GM21619 (cell line): ENCODE results near the gene TUBA4A.
"Not testable (repeated sequence)": the region's sequence is repeated elsewhere in the genome, so short reads cannot be mapped to it uniquely, and the experiment has no call there.

Experiments used
- ATAC-seq: cut with Tn5 transposase; IDR thresholded peaks from one replicate; pipeline ENCODE4 v1.9.1; 2021; ENCODE audit not compliant: unreplicated experiment

The TUBA4A gene

DNA sequence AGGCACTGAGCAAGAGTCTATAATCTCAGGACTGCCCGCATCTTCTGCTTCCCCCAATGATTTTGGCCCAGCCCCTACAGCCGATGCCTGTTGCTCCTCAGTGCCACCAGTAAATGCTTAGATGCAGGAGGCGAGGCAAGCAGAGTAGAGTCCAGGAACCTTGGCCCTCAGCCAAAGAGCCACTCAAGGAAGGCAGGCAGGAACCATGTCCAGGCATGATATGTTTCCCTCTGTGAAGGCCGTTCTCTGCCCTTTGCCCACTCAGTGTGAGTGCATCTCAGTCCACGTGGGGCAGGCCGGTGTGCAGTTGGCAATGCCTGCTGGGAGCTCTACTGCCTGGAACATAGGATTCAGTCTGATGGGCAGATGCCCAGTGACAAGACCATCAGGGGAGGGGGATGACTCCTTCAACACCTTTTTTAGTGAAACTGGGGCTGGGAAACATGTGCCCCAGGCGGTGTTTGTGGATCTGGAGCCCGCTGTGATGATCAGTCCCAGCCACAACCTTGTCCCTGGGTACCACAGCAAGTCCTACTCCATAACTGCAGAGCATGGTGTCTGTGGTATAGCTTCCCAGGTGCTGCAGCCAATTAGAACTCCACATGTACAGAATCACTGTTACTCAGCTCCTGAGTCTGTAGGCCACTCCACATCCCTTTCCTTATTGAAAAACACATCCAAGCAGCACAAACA is 15.8 kb upstream of the TUBA4A start:
- ATAC-seq: no peak

DNA sequence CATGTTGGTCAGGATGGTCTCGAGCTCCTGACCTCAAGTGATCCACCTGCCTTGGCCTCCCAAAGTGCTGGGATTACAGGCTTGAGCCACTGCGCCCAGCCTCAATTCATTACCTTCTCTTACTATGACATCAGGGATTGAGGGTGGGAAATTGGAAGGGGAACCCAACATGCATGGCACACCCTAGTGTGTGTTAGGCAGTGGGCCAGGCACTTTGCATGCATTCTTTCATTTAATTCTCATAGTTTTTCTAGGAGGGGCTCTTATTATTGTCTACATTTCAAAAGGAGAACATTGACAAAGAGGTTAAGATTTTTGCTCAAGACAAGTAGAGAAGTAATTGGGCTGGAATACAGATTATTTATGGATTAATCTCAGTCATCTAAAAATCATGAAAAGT is 14.6 kb upstream of the TUBA4A start:
- ATAC-seq: no peak

DNA sequence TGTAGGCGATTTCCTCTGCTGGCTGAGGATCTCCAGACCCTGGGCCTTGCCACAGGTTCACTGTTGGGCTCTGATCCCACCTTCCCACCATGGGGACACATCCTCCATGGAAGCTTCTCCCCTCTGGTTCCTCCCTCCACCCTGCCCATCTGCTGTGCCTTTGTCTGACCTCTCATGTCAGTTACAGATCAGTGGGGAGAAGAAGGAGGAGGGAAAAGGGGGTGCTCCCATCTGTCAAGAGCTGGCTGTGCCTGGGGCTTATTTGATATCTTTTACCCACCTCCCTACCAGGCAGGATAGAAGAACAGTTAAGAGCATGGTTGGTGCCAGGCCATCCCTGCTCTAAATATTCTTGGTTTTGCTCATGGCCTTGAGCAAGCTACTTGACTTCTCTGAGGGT is 13.2 kb upstream of the TUBA4A start:
- no peak for ATAC-seq

DNA sequence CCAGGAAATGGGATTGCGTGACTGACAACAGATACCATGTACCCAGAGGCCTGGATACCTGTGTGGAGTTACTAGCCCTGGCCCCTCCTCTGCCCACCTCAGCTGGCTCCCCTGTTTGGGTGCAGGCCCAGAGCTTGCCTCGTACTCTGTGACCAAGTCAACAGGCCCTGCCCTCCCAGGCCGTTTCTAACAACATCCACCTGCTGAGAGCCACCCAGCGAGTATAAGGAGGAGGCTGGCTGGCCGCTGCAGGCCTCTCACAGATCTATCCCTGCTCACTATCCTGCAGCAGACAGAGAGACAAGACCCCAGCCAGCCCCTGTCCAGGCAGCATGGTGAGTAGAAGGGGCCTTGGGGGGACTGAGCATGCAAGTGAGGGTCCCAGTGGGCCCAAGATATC is 12.5 kb upstream of the TUBA4A start:
- no peak for ATAC-seq

DNA sequence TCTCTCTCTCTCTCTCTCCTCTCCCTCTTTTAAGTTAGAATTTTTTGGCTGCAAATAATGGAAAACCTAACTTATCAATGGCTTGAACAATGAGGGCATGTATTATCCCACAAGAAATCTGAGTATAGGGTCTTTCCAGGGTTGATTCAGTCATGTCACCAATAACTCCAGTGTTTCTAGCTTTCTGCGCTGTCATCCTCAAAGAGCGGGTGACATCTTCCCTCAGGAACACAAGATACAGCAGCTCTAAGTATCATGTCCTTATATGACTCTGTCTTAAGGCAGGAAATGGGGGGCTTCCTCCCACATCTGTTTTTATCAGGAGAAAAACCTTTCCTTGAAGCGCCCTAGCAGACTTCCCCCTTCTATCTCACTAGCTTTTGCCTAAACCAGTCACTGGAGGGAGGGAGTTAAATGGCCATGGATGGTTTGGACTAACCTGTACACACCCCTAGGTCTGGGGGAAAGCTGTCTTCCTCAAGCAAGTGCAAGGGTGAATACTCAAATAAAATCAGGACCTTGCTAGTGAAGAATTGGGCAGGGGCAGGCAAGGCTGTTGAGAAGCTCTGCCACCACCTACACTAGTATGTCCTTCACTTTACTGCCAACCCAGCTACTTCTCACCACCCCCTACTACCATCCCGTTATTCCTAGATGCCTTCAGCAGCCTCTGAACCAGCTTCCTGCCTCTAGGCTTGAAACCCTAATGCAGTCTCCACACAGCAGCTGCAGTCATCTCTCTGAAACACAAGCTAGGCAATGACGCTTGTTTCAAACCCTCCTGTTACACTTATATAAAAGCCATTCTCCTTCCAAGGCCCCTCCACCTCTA is 7.5 kb upstream of the TUBA4A start:
- ATAC-seq: no peak

DNA sequence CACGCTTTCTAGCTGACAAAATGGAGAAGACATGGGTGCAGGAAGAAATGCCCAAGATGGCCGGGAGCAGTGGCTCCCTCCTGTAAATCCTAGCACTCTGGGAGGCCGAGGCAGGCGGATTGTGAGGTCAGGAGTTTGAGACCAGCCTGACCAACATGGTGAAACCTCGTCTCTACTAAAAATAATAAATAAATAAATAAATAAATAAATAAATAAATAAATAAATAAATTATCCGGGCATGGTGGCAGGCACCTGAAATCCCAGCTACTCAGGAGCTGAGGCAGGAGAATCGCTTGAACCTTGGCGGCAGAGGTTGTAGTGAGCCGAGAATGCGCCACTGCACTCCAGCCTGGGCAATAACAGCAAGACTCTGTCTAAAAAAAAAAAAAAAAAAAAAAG is 5.2 kb upstream of the TUBA4A start:
- not testable (repeated sequence) for ATAC-seq

DNA sequence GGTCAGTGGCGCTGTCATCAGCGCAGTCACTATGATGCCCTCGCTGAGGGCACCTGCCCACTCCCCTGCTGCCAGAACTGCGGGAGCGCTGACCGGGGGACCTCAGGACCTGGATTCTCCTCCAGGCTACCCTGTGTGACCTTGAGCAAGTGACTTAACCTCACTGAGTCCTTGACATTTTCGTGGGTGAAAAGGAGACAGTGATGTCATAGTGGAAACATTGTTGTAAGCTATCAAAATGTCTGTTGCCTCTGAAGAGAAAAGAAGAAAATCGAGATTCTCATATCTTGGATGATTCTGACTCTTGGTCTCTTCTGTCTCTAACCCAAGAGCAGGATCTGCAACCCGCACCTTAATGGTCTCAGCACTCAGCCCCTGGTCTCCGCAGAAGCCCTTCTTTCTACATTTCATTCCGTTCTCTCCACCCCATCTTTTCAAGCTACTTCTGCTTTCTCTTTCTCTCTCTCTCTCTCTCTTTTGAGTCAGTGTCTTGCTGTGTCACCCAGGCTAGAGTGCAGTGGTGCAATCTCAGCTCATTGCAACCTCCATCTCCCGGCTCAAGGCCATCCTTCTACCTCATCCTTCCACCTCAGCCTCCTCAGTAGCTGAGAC is 978 bp upstream of the TUBA4A start:
- peak; percentile 23 for ATAC-seq

DNA sequence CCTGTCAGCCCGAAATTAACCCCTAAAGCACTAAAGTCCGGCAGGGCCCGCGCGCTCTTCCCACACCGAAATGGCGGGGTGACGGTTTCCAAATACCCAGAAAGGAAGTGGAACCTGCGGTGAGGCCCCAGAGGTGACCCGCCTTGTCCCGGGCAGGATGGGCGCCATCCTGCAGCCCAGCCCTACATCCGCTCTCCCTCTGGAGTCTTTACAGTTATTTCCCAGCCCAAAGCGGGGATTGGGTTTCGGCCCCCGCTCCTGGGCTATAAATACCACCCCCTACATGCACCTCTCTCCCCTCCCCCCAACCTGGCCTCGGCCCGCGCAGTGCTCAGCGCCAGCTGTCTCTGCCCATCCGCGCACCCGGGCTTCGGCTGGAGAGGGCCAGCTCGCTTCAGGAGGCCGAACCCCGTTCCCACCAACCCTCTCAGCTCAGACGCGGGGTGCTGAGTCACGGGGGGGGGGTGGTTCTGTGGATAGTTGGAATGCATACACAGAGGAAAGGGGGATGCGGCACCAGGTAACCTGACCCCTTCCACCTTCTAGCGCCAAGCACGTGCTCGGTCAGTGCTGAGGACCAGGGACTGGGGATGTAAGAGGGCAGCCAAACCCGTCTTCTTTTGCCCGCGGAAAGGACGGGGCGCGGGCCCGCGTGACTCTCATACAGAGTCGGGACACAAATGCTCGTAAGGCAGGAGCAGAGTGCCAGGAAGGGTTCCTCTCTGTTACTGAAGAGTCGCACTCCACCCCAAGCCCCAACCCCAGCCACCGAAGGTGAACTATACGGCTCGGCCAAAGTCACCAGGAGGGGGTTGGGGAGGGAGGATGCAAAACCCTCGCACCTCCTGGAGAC is 592 bp downstream of the TUBA4A start, which contains the start of gene TUBA4B:
TUBA4B (plus strand) TSS at position 344 of the 853 bp plus-strand sequence; CDS start at position 509, 165 bp downstream.
- ATAC-seq: no peak

DNA sequence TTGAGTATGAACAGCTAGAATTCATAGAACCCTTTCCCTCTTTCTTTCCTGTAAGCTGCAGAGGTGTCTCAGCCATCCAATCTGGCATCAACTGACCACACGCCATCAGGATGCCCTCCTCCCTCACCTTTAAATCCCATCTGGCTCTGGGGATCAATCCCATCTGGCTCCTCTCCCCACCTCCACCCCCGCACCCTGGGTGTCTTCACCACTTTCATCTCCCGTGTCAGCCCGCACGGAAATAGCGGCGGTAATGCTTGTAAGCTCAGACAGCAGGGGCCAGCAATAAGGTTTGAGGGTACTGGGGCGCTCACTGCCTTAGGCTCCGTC is 1.2 kb downstream of the TUBA4A start:
- no peak for ATAC-seq

DNA sequence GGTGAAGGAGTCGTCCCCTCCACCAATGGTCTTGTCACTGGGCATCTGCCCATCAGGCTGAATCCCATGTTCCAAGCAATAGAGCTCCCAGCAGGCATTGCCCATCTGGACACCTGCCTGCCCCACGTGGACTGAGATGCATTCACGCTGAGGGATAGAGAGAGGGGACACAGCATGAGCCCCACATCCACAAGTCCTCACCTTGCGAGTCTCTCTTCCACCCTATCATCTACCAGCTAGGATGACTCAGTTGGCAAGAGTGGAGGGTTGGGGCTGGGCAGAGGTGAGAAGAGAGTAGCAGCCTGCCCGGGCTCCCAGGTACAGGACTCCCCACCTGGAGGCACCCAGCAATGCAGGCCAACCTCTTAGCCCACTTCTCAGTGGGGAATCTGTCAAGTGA is 1.6 kb downstream of the TUBA4A start:
- no peak for ATAC-seq

DNA sequence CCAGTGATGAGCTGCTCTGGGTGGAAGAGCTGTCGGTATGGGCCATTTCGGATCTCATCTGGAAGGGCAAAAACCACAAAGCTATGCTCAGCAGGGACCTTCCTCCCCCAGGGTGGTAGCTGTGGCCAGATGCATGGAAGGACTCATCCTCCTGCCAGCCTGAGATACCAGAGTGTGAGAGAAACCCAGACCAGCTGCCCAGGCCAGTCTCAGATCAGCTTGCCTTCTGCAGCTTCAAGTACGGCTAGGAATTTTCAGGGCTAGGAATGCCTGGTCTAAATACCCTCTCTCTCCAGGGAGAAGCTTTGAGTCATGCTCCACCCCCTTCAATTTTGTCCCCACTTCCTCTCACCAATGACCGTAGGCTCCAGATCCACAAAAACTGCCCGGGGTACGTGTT is 2.1 kb downstream of the TUBA4A start:
- ATAC-seq: no peak

DNA sequence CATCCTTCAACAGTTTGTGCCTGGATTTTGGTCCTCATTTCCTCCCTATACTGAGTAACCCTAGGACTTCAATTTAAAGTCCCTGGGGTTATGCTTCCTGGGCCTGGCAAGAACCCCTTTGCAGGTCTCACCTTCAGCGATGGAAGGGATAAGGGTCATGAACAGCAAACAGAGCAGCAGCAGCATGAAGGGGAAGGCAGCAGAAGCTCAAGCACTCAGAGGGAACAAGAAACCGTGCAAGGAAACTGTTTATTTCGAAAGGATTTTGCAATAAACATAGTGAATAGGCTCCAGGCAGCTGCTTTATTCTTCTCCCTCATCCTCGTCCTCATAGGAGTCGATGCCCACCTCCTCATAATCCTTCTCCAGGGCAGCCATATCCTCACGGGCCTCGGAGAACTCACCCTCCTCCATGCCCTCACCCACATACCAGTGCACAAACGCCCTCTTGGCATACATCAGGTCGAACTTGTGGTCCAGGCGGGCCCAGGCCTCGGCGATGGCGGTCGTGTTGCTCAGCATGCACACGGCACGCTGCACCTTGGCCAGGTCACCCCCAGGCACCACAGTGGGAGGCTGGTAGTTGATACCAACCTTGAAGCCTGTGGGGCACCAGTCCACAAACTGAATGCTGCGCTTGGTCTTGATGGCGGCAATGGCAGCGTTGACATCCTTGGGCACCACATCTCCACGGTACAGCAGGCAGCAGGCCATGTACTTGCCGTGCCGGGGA is 3.5 kb downstream of the TUBA4A start:
- ATAC-seq: no peak

DNA sequence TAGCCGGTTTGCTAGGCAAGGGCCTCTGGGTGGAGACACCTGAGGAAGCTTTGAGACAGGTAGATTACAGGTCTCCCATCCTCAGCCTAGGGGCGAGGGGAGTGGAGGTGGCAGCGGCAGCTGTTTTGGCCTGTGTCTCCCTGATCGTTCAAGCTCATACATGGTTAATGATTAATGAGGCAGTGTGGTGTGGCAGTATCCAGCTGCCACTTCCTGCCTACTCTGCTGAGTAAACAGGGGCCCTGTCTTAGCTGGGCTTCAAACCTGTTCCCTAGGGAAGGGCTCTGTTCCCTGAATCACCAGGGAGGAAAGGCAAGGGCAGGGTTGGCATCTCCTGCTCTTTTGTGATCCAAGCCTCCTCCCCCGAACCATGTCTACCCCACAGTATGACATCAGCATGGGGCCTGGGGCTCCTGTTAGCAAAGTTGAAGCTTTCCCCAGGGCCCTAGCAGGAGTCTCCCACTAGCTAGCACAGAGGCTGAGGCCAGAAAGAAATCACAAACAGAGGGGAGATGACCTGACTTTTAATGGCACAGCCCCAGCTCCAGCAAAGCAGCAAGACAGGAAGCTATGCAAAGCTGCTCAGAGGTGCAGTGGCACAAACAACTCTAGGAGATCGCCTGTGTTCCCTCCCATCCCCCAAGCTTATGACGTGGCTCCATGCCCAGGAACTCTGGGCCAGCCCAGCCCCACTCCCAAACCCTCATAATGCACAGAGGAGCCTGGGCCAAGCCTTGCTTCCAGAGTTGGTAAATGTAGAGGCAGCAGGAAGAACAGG is 4.3 kb downstream of the TUBA4A start:
- peak; percentile 42 for ATAC-seq

DNA sequence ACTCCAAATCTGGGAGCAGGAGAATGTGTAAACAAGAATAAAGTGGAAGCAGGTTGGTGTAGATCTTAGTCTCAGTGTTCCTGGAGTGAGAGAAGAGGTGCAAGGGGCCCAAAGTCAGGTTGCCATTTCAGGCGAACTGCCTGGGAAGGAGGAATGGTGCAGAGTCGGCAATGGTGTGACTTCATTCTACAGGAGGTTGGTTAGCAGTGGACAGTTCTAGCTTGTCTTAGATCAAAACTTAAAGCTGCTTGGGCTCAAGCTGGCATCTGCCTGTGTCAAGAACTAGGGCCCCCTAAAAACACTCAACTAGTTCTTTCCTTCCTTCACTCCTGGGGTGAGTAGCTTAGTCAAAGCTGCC is 4.9 kb downstream of the TUBA4A start:
- no peak for ATAC-seq

DNA sequence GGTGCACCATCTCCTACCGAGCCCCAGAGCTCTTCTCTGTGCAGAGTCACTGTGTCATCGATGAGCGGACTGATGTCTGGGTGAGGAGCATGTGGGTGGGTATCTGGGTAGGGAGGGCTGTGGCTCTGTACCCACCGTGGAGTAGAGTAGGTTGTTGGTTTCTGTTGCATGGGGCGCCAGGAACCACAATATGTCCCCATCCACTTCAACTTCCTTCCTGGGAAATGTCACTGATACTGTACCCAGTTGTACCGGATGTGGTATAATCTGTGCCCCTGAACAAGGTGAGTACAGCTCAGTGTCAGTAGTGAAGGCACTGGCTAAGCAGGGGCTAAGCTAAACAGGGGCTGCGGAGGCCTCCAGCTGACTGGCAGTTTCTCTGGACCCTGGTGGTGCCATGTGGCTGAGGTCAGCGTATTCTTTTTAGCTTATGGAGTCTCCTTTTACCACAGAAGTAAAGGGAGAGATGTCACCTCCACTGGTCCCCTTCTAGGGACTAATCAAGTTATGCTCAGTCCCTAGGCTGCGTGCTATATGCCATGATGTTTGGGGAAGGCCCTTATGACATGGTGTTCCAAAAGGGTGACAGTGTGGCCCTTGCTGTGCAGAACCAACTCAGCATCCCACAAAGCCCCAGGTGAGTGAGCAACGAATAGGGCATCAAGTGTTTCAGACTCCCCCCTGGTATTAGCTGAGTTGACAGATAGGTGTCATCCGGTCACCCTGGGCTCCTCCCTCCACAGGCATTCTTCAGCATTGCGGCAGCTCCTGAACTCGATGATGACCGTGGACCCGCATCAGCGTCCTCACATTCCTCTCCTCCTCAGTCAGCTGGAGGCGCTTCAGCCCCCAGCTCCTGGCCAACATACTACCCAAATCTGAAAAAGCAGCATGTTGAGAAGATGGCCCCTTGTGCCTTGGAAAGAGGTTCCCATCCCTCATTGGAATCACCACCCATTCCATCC is 5.8 kb downstream of the TUBA4A start:
- no peak for ATAC-seq

DNA sequence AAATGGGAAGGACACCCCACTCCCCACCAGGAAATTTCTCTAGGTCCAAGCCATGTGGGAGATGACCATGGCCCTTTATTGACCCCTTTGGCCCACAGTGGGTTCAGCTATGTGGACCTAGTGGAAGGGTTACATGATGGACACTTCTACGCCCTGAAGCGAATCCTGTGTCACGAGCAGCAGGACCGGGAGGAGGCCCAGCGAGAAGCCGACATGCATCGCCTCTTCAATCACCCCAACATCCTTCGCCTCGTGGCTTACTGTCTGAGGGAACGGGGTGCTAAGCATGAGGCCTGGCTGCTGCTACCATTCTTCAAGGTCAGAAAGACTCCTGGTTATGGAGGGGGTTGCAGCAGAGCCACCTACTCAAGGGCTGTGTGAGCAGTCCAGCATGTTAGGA is 7.2 kb downstream of the TUBA4A start:
- ATAC-seq: no peak

DNA sequence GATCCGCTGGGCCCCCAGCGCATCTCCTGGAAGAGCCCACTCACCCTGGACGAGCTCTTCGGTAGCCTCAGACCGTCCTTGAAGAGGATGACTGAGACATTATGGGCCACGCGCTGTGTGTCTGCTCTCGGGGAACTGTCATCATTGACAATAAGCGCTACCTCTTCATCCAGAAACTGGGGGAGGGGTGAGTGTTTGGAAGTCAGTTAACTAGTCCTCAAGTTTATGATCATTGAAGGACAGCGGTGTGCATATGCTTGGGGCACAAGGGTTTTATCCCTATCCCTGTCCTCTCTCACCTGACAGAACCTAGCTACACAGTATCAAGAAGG is 7.9 kb downstream of the TUBA4A start:
- ATAC-seq: no peak

DNA sequence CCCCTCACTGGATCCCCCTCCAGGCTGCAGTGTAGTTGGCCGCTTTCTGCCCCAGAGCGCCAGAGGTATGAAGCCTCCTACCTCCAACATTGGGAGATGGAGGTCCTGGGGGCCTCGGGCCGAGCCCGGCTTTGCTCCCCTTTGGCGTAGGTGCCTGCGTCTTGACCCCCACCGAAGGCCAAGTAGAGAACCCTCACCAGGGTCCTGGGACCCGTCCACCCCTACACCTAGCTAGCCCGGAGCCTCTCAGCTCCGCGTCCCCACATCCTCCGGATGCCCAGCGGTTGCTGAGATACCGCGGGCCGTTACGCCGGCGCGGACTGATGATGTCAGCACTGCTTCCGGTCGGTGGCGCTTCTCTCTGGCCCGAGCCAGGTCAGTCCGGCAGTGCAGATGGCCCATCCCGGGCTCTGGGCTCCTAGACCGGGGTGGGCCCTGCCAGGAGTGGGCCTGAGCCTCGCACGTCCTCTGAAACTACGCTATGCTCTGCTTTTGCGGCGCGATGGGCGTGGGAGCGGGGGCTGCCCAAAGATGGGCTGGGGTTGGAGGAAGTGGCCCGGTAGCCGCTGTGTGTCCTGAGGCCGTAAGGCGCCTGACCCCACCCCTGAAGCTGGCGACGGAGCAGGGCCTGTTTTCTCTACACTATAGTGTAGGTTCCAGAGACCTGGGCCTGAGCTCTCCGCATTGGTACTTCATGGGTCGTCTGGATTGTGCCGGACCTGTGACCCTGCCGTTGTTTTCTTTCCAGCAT is 8.4 kb downstream of the TUBA4A start, which contains the start of the genes GLB1L and STK16:
GLB1L (minus strand) TSS at position 297 of the 751 bp plus-strand sequence. CDS start 1,871 bp downstream, outside the sequence.
STK16 (plus strand) TSS at position 332 of the 751 bp plus-strand sequence. CDS start 521 bp downstream, outside the sequence.
- ATAC-seq: peak; percentile 58
